Epidermal melanocyte (primary cell): ENCODE data around the gene FHIT.
"Not testable (repeated sequence)": the region's sequence is repeated elsewhere in the genome, so short reads cannot be mapped to it uniquely, and the experiment has no call there.

ENCODE experiments used
- DNase-seq: peaks from one replicate; pipeline ENCODE4 v3.0.0; 2011; ENCODE audit warnings: low spot score; ENCODE audit not compliant: insufficient read length

FHIT gene

GRCh38 chr3:60948488-60948887 is 302.8 kb downstream of the FHIT start:
- no peak for DNase-seq

- DNase-seq, result no peak
Observed at GRCh38 chr3:60935709-60936108, 315.5 kb downstream of the FHIT start.

- no peak for DNase-seq
Observed at GRCh38 chr3:60933824-60934223, 317.4 kb downstream of the FHIT start.

GRCh38 chr3:60932643-60933042 is 318.6 kb downstream of the FHIT start:
- no peak for DNase-seq

- DNase-seq, result no peak
Observed at GRCh38 chr3:60932170-60932569, 319.1 kb downstream of the FHIT start.

- DNase-seq, result no peak
Observed at GRCh38 chr3:60931452-60931851, 319.8 kb downstream of the FHIT start.

GRCh38 chr3:60920519-60920918 is 330.7 kb downstream of the FHIT start:
- no peak for DNase-seq

GRCh38 chr3:60919296-60919695 is 332.0 kb downstream of the FHIT start:
- DNase-seq, result no peak

- DNase-seq, result no peak
Observed at GRCh38 chr3:60917141-60917540, 334.1 kb downstream of the FHIT start.

- DNase-seq, result no peak
Observed at GRCh38 chr3:60916546-60916945, 334.7 kb downstream of the FHIT start.

- DNase-seq, result no peak
Observed at GRCh38 chr3:60913474-60913873, 337.8 kb downstream of the FHIT start.

GRCh38 chr3:60912876-60913275 is 338.4 kb downstream of the FHIT start:
- DNase-seq, result no peak

- DNase-seq, result no peak
Observed at GRCh38 chr3:60912142-60912541, 339.1 kb downstream of the FHIT start.

GRCh38 chr3:60909526-60909925 is 341.7 kb downstream of the FHIT start:
- no peak for DNase-seq

GRCh38 chr3:60906283-60906682 is 345.0 kb downstream of the FHIT start:
- no peak for DNase-seq

GRCh38 chr3:60898321-60898720 is 352.9 kb downstream of the FHIT start:
- DNase-seq, result no peak

- DNase-seq, result no peak
Observed at GRCh38 chr3:60893946-60894345, 357.3 kb downstream of the FHIT start.

- no peak for DNase-seq
Observed at GRCh38 chr3:60890226-60890625, 361.0 kb downstream of the FHIT start.

- not testable (repeated sequence) for DNase-seq
Observed at GRCh38 chr3:60888952-60889351, 362.3 kb downstream of the FHIT start.

GRCh38 chr3:60887574-60887973 is 363.7 kb downstream of the FHIT start:
- DNase-seq, result no peak

- DNase-seq, result no peak
Observed at GRCh38 chr3:60886518-60886917, 364.7 kb downstream of the FHIT start.

- no peak for DNase-seq
Observed at GRCh38 chr3:60884005-60884404, 367.2 kb downstream of the FHIT start.

GRCh38 chr3:60877188-60877587 is 374.1 kb downstream of the FHIT start:
- DNase-seq, result no peak

- no peak for DNase-seq
Observed at GRCh38 chr3:60870396-60870795, 380.9 kb downstream of the FHIT start.
